ENCODE results near the gene PDLIM7.
A peak's percentile ranks its signal among the peaks of the same experiment; 100 is the strongest.

The PDLIM7 gene

GRCh38 chr5:177455036-177455660, 42.3 kb downstream of the PDLIM7 start:
- DNase-seq = peak; percentile 90

GRCh38 chr5:177454397-177455035, 42.9 kb downstream of the PDLIM7 start:
- peak; percentile 93 for DNase-seq

- DNase-seq = no peak
Observed at GRCh38 chr5:177453852-177454396, 43.5 kb downstream of the PDLIM7 start.

GRCh38 chr5:177452688-177453638, 44.4 kb downstream of the PDLIM7 start:
- DNase-seq = no peak

- no peak for DNase-seq
Observed at GRCh38 chr5:177450667-177451424, 46.6 kb downstream of the PDLIM7 start.

GRCh38 chr5:177449140-177450061, 48.0 kb downstream of the PDLIM7 start:
- no peak for DNase-seq

- no peak for DNase-seq
Observed at GRCh38 chr5:177448244-177448950, 49.0 kb downstream of the PDLIM7 start.

- no peak for DNase-seq
Observed at GRCh38 chr5:177447611-177448243, 49.7 kb downstream of the PDLIM7 start.

GRCh38 chr5:177447066-177447610, 50.3 kb downstream of the PDLIM7 start:
- peak; percentile 65 for DNase-seq

- peak; percentile 69 for DNase-seq
Observed at GRCh38 chr5:177446200-177447065, 51.0 kb downstream of the PDLIM7 start, which contains the start of gene PRR7. Gene PRR7 (plus strand): TSS chr5:177446814. CDS start chr5:177455068, 8,254 bp downstream.

GRCh38 chr5:177445917-177446199, 51.5 kb downstream of the PDLIM7 start:
- no peak for DNase-seq

- peak; percentile 23 for DNase-seq
Observed at GRCh38 chr5:177445052-177445916, 52.1 kb downstream of the PDLIM7 start.

GRCh38 chr5:177444106-177445051, 53.0 kb downstream of the PDLIM7 start:
- DNase-seq = peak; percentile 8

- no peak for DNase-seq
Observed at GRCh38 chr5:177443144-177443983, 54.0 kb downstream of the PDLIM7 start.

GRCh38 chr5:177442066-177442826, 55.2 kb downstream of the PDLIM7 start:
- no peak for DNase-seq
